Skeletal muscle cell (primary cell): Measurements from ENCODE around the gene ITM2C.

Experiments
- DNase-seq: peaks from one replicate; pipeline ENCODE4 v3.0.0-alpha.2; 2010; ENCODE audit warnings: low read depth
- H3K4me3 ChIP-seq: 2 replicates; pipeline ENCODE4 v1.5.1; 2011; ENCODE audit warnings: low read depth, mild to moderate bottlenecking, control low read depth, low read length, moderate library complexity

The ITM2C gene

GRCh38 chr2:230887342-230887741 lies 22.6 kb downstream of the ITM2C start:
- DNase-seq, result no peak
- H3K4me3 ChIP-seq, result no peak overlapping the region

- H3K4me3 ChIP-seq, result no peak overlapping the region
- DNase-seq, result no peak
Measured at GRCh38 chr2:230888824-230889400, 24.2 kb downstream of the ITM2C start.

DNA sequence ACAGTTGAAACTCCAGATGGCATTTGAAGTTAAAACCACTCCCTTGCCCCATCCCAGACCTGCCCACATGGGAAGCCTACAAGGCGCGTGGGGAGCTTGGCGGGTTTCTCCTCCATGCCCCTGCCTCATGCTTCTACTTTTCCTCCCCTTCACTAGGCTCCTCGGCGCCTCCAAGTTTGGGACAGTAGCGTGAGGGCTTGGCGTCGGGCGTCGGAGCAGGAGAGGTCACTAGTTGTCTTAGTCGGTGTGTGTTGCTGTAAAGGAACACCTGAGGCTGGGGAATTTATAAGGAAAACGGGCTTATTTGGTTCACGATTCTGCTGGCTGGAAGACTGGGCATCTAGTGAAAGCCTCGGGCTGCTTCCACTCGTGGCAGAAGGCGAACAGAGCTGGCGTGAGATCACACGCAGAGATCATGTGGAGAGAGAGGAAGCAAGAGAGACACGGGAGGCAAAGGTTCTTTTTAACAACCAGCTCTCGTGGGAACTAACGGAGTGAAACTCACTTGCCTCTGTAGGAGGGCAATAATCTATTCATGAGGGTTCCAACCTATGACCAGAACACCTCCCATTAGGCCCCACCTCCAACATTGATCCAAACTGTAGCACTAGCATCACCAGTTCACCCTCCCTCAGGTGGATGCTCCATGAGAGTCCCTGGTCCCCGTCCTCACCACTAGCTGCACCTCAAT lies 25.3 kb downstream of the ITM2C start:
- no peak overlapping the region for H3K4me3 ChIP-seq
- DNase-seq, result no peak

DNA sequence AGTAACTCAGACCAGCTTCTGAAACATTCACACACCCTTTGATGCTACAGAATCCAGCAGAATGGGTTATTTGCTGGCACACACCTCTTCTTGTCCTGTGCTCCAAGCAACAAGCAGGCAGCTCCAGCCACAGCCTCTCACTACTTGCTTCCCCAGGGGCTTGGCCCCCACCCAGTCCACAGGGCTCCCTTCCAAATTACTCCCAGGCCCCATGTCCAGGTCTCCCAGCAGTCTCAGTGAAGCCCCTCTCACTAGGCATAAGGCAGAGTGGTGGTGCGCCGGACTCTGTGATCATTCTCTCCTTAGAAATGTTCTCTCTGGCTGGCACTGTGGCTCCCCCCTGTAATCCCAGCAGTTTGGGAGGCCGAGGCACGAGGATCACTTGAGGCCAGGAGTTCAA lies 25.9 kb downstream of the ITM2C start:
- H3K4me3 ChIP-seq, result no peak overlapping the region
- no peak for DNase-seq

DNA sequence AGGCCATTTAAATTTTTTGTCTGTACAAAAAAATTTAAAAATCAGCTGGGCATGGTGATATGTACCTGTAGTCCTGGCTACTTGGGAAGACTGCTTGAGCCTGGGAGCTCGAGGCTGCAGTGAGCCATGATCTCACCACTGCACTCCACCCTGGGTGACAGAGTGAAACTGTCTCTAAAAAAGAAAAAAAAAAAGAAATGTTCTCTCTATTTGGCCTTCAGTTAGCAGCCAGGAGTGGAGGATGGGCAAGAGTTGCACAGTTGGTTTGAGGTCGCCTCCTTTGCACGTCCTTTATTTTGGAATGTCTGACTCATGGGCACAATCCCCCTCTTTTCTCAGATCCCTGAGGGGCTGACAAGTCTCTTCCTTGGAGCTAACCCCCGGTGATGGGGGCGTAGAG lies 26.3 kb downstream of the ITM2C start:
- no peak overlapping the region for H3K4me3 ChIP-seq
- DNase-seq, result no peak

DNA sequence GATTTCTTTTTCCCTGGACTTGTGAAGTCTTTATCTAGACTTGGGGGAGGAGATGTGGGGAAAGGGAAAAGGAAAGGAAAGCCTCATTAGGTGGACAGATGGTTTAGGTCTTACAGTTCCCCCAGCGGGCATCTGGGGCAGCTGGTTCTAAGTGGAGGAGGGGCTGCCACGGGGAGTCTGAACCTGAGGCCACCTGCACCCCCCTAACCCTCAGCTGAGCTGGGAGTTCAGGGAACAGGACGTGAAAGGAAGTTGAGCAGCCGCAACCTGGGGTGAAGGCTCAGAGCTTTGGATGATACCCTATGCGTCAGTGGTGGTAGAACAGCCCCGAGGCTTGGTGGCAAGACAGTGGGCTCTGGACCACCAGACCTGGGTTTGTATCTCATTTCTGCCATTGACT lies 26.8 kb downstream of the ITM2C start:
- no peak for DNase-seq
- H3K4me3 ChIP-seq, result no peak overlapping the region

GRCh38 chr2:230893338-230893737 lies 28.6 kb downstream of the ITM2C start:
- no peak for DNase-seq
- no peak overlapping the region for H3K4me3 ChIP-seq

- DNase-seq, result no peak
- no peak overlapping the region for H3K4me3 ChIP-seq
Measured at GRCh38 chr2:230893841-230894781, 29.4 kb downstream of the ITM2C start.

DNA sequence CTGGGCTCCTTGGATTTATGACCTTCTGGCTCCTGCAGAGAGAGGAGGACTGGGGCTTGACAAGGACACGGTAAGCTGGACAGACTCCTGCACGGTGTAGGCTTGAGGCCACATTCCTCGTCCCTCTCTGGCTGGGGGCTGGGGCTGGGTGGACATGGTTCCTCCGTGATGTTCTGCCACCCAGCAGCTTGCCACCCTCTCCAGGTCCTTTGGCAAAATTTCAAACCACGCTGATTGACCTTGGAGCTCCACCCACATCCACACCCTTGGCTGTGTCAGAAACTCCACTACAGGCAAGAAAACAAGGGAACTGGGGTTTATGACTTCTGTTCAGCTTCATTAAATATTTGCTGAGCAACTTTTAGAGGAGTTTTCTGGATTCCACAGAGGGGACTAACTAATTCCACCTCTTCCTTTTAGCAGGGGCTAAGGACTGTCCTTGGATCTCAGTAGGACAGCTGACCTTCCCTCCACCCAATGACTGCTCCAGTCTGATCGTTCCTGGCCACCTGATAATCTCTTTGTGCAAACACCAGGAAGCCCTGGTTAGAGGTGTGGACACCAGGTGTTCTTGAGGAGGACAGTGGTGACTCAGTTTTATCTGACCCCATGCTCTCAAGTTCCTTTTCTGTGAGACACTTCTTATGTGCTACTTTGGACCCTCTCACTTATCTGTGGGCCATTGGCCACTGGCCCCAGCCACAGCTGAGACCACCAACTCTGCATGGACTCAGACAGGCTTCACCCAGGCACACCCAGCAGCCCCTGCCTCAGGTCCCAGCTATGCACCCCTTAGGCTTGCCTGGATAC lies 31.0 kb downstream of the ITM2C start:
- no peak overlapping the region for H3K4me3 ChIP-seq
- no peak for DNase-seq

GRCh38 chr2:230896346-230897115 lies 31.8 kb downstream of the ITM2C start:
- no peak overlapping the region for H3K4me3 ChIP-seq
- no peak for DNase-seq

GRCh38 chr2:230898016-230898712 lies 33.4 kb downstream of the ITM2C start:
- no peak for DNase-seq
- H3K4me3 ChIP-seq, result no peak overlapping the region

- H3K4me3 ChIP-seq, result no peak overlapping the region
- DNase-seq, result no peak
Measured at GRCh38 chr2:230898713-230899091, 34.0 kb downstream of the ITM2C start.

GRCh38 chr2:230899287-230899686 lies 34.5 kb downstream of the ITM2C start:
- no peak overlapping the region for H3K4me3 ChIP-seq
- no peak for DNase-seq

GRCh38 chr2:230899786-230900185 lies 35.0 kb downstream of the ITM2C start:
- H3K4me3 ChIP-seq, result no peak overlapping the region
- DNase-seq, result no peak

DNA sequence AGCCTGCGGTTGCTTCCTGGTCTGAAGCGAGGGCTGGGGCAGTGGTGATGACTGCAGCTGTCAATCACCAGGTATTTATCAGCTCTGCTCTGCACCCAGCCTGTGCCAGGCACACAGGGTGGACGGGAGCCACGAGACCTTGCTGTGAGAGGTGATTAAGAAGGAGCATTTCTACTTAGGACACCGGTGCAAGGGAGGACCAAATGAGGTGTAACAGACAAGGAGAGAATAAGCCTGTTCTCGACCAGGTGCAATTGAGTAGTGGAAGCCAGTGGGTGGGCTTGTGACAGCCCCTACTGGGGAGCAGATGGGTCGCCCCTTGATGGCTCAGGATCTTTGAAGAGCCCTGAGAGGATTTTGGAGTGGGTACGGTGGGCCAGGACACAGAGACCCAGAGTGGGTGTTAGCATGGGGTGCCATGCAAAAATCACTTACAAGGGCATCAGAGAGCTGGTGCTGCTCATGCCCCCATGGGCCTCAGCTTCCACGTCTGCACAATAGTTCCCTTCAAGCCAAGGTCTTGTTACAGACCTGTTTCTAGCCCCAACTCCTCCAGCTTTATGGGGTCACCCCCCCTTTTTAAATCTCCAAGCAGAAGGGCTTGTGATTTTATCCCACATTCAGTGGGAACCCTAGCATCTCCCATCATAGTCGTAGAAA lies 35.7 kb downstream of the ITM2C start:
- H3K4me3 ChIP-seq, result no peak overlapping the region
- DNase-seq, result no peak

DNA sequence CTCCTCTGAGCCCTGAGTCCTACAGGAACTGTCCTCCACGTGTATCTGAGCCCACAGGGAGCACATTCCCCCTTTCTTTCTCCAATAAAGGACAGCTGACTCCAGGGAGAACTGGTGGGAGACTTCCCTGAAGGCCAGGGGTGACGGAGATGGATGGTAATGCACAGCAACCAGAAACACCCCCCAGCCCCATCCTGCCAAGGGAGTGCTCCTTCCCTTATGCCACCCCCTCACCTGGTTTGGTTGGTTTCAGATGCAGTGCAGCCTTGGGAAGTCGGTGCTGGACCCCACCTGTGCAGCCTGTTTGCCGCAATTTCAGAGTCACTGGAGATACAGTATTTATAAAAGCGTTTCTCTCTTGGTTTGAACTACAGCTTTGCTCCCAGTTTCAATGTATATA lies 36.3 kb downstream of the ITM2C start:
- no peak for DNase-seq
- no peak overlapping the region for H3K4me3 ChIP-seq

GRCh38 chr2:230902180-230902899 lies 37.6 kb downstream of the ITM2C start:
- H3K4me3 ChIP-seq, result no peak overlapping the region
- peak; percentile 16 for DNase-seq
